GM21390 (cell line): ENCODE measurements around the gene PEX7.
"Not testable (repeated sequence)": the region's sequence is repeated elsewhere in the genome, so short reads cannot be mapped to it uniquely, and the experiment has no call there.

Source experiments
- ATAC-seq: cut with Tn5 transposase; IDR thresholded peaks from one replicate; pipeline ENCODE4 v1.9.1; 2021; ENCODE audit not compliant: unreplicated experiment

PEX7 gene

GRCh38 chr6:136949957-136950356, 127.6 kb downstream of the PEX7 start:
- ATAC-seq: not testable (repeated sequence)

DNA sequence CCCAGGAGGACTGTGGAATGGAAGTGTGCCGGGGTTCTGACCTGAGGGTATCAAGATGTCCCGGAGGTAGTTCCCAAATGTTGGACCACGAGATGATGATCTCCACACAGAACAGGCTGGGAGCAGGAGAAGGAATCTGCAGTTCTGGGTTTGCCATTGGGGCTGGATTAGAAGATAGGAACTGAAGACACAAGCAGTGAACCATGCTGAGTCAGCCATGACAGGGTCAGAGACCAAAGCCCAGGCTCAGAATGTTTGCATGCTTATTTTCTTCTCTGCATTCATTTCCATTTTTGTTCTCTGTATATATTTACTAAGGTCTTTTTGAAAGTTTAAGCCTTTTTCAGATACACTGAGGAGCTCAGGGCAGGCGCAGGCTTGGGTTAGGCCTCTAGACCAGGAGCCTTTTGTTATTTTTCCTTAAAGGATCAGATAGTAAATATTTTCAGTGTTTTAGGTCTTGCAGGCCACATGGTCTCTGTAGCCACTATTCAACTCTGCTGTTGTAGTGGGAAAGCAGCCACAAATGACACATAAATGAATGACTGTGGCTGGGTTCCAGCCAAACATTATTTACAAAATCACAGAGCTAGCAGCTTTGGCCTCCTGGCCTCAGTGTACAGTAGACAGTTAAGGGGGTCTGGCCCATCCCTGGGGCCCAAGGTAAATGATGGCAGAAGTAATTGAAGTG, 128.2 kb downstream of the PEX7 start:
- ATAC-seq: no peak

GRCh38 chr6:136952714-136953260, 130.4 kb downstream of the PEX7 start:
- no peak for ATAC-seq

DNA sequence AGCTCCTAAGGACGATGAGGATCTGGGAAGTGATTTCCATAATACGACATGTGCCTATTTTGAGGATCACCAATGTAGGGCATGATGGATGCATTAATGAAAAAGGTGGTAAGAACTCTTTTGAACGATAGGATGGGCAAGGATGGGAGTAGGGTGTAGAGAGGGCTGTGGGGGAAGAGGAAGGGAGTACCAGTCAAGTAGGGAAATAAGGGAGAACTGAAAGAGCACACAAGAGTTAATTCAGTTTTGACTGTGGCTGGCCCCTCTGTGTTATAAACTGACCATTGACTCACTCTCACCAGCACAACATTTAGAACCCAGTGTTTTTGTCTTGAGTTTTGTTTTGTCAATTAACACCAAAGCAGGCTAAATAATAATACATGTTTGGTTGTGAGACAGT, 132.7 kb downstream of the PEX7 start:
- ATAC-seq: no peak

DNA sequence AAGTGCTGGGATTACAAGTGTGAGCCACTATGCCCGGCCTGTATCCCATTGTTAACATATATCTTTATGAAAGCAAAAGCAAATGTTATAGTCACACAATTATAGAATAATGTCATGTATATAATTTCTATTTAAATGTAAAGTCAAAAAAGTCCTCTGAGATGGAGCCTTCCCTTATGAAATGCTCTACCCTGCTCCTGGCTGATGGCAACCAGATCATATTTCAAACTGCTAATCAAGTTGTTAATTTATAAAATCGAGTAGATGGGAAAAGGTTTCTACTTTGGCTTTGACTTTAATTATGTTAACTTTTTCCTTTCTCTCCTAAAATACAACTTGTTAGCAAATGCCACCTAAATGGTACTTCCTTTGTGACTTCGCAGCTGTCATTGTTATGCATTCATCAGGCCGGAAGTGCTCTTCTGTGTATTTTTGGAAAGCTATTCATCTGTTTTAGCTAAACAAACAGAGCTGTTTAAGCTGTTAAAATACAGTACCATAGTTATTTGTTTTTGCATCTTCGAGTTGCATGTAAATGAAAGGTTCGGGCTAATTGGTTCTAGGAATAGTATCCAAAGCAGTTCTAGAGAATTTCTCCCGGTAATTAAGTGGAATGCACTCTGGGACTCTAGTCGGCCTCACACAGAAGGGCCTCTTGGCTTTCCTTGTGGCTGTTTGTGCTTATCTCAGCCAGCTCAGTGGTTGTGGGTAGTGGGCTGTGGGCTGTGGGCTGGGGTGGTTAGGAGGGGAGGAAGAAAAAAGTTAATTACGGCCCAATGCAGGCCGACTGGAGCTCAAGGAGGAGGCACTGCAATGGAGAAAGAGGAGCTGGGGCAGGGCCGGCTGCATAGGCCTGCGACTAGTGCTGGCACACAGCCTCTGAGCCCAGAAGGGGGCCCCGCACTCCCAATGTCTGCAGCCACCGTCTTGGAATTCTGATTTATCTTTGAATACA, 134.5 kb downstream of the PEX7 start:
- no peak for ATAC-seq

DNA sequence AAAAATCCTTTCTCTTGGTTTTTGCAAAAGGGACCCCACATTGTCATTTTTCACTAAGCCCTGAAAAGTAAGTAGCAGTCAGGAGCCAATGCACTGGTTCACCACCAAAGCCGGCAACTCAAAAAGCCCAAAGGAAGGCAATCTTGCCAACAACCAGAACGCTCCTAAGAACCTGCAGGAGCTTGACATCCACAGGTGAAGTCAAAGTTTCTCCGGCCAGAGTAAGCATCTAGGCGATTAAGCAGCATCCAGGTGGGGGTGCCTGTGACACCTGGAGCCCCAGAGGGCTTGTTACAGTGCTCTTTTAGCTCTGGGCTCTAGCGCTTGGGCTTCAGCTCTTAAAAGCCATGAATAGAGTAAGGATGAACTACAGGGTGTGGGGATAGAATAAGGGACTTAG, 135.8 kb downstream of the PEX7 start:
- no peak for ATAC-seq

GRCh38 chr6:136959471-136959891, 137.1 kb downstream of the PEX7 start:
- no peak for ATAC-seq

DNA sequence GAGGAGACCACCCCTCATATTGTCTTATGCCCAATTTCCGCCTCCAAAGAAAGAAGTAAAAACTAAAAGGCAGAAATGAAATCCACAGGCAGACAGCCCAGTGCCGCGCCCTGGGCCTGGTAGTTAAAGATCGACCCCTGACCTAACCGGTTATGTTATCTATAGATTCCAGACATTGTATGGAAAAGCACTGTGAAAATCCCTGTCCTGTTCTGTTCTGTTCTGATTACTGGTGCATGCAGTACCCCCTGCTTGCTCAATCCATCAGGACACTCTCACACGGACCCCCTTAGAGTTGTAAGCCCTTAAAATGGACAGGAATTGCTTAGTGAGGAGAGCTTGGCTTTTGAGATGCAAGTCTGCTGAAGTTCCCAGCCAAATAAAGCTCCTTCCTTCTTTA, 137.5 kb downstream of the PEX7 start:
- ATAC-seq: not testable (repeated sequence)

DNA sequence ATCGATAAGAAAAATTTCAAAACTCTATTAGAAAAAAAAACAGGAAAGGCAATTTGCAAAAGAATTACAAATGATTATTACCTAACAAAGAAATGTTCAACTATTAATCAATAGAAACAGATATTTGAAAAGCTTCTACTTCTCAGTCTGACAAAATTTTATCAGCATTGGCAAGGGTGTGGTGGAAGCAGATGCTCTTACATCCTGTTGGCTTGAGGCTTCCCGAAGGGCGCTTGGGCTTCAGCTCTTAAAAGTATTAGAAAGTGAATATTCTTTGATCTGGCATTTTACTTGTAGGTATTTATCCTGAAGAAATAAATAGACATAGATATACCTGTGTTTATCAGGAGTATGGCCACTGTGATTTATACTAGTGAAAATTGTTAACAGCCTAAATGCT, 138.4 kb downstream of the PEX7 start:
- no peak for ATAC-seq

GRCh38 chr6:136961848-136962247, 139.5 kb downstream of the PEX7 start:
- ATAC-seq: no peak

DNA sequence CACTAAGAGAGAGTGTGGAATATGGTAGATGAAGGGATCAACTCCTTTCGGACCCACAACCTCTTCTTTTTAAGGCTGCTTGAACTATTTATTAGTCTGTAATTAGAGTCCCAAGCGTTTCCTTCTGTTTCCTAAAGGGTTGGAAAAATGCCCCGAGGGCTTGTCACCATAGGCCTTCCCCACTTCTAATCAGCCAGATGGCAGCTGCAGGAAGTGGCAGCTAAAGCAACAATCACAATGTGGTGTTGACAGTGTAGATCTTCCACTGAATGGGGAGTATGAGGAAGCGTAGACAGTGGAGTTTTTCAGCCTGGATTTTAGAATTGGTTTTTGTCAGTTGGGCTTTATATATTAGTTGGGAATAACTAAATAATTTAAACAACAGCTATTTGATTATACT, 140.3 kb downstream of the PEX7 start:
- ATAC-seq: no peak

GRCh38 chr6:136963259-136963658, 140.9 kb downstream of the PEX7 start:
- no peak for ATAC-seq
